HG03175 (cell line): ENCODE results near the gene TMEM239.
"Not testable (repeated sequence)": the region's sequence is repeated elsewhere in the genome, so short reads cannot be mapped to it uniquely, and the experiment has no call there.

ENCODE experiments used
- ATAC-seq: cut with Tn5 transposase; IDR thresholded peaks from one replicate; pipeline ENCODE4 v1.9.1; 2021; ENCODE audit warnings: mild to moderate bottlenecking, moderate library complexity; ENCODE audit not compliant: unreplicated experiment

TMEM239 gene

GRCh38 chr20:2816030-2816582 is at the start of gene TMEM239:
TSS of gene TMEM239 (plus strand) at chr20:2816364. CDS start at chr20:2816555, 191 bp downstream.
- no peak for ATAC-seq

DNA sequence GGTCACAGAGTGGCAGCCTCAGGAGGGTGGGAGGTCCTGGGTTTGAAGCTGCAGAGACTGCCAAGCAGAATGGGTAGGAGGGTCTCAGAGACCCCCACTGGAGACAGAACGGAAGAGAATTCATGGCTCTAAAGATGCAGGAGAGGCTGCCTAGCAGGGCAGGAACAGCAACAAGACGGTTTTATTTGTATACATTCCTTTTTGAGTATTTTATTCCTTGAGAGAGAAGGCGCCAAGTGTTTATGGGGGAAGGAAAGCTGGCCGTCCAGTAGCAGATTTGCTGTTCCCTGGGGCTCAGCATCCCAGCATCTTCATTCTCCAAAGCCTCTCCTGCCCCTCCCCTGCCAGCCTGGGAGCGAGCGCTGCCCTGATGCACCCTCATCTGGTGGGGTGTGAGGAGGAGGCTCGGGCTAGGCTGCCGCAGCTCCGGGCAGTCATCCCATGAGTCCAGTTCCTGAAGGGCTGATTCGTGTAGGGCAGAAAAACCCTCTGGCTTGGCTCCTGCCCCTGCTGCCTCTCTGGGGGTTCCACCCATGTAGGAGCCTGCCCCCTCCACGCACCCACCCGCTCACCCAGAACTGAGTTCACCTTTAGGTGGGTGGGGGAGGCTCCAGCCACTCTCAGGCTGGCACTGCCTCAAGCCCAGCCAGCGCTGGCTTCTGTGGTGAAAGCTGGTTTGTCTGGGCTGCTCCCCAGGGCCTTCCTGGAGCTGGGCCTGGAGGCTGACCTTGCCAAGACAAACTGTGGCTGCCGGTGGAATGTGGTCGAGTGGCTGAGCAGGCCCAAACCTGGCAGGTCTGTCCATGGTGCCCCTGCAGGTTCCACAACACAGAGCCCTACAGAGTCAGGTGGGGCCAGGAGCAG is 48.2 kb upstream of the TMEM239 start:
- ATAC-seq: no peak

- ATAC-seq: no peak
Observed at GRCh38 chr20:2768632-2769015, 47.5 kb upstream of the TMEM239 start.

DNA sequence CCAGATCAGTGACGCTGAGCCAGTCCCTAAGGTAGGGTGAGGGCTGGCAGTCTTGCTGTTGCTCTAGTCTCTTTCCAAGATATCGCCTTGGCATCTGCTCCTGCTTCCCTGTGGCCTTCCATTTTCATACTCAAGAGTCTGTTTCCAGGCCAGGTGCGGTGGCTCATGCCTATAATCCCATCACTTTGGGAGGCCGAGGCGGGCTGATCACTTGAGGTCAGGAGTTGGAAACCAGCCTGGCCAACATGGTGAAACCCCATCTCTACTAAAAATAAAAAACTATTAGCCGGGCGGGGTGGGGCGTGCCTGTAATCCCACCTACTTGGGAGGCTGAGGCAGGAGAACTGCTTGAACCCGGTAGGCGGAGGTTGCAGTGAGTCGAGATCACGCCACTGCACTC is 46.1 kb upstream of the TMEM239 start:
- ATAC-seq: not testable (repeated sequence)

- ATAC-seq: no peak
Observed at GRCh38 chr20:2771631-2772080, 44.5 kb upstream of the TMEM239 start.

- ATAC-seq: no peak
Observed at GRCh38 chr20:2773812-2774211, 42.4 kb upstream of the TMEM239 start.

GRCh38 chr20:2775139-2775538 is 41.0 kb upstream of the TMEM239 start:
- ATAC-seq: no peak

GRCh38 chr20:2778602-2779321 is 37.4 kb upstream of the TMEM239 start:
- ATAC-seq: no peak

DNA sequence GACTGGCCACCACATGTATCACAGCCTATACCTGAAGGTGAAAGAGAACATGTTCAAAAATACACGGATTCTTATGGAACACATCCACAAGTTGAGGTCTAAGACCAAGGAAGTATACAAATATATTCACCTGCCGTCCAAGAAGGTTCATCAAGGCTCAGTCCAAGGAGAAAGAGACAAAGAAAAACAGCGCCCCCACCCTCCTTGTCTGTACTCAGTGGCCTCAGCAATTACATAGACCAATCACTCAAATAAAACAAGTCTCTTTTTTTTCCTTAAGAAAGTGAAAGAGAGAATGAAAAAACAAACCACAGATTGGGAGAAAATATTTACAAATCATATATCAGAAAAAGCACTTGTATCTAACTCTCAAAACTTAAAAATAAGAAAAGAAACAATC is 35.2 kb upstream of the TMEM239 start:
- ATAC-seq: no peak

- ATAC-seq: no peak
Observed at GRCh38 chr20:2783908-2784566, 32.1 kb upstream of the TMEM239 start.

DNA sequence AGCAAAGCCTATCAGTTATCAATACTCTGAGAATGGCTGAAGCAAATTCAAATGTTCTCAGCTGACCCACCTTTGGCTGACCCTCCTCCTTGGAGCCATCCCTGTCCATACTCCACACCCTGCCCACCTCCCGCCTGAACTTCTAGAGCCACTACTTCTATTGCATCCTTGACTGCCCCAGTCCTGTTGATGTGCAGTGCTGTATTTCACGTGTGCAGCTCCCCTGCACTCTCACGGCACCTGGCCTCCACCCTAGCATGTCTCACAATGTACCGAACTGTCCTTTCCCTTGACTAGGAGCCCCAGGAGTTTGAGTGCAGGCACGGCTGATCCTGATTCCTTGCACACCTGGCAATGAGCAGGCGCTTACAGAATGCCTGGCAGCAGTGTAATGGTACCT is 22.7 kb upstream of the TMEM239 start:
- no peak for ATAC-seq

GRCh38 chr20:2794202-2794748 is 21.9 kb upstream of the TMEM239 start:
- ATAC-seq: no peak

- ATAC-seq: no peak
Observed at GRCh38 chr20:2794866-2795447, 21.2 kb upstream of the TMEM239 start.

GRCh38 chr20:2795451-2795850 is 20.7 kb upstream of the TMEM239 start:
- ATAC-seq: no peak

DNA sequence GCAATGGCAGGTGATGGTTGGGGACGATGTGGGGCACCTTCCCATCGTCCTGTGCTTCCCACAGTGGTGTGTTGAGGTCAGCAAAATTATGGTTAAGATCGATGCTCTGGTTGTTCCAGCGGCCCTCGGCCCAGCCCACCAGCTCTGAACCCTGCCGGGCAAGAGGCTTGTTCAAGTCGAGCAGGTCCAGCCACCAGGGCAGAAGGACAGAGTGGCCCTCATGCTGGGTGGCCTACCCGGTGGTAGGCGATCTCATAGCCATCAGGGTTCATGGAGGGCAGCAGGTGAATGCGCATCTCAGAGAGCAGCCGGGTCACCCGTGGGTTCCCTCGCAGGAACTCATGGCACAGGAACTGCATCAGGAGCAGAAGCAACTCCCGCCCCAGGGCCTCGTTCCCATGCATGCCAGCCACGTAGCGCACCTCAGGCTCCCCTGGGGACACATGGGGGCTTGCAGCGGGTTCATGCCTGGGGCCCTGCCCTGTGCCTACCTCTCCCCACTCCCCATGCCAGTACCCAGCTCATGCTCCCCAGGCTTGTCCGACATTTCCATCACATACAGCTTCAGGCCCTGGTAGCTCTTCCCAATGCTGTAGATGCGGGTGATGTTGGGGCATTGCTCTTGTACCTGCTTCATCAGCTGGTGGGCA is 20.0 kb upstream of the TMEM239 start:
- no peak for ATAC-seq

DNA sequence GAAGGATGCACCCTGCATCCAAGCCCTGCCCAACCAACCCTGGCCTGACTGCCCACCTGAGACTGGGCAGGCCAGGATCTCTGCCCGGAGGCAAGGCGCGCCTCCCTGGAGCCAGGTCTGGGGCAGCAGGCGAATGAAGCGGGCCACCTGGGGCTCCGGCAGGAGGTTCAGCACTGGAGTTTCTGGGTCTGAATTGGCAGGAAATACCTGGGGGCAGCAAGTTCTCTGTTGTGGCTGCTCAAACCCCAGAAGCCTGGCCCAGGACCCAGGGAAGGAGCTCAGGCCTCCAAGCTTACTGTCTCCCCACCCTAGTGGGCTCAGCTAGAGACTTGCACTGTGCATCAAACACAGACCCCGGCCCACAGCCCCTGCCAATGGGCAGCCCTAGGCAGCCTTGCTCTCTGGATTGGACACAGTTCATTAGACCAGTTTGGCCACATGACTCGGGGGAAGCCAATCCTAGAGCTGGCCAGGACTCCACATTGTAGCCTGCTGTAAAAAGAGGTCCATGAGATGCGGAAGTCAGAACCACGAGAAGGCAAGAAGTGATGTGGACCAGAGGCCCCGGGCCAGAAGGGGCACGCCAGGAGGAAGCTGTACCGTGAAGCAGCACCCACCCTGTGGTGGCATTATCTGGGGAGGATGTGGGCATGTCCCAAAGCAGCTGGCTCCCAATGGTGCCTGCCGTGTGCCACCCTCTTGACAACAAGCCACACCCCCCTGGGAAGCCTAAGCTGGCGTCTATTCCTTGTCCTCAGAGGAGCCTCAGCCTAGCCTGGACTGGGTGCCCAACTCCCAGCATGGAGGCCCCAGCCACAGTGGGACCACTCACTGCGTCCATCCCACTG is 18.8 kb upstream of the TMEM239 start:
- ATAC-seq: no peak

DNA sequence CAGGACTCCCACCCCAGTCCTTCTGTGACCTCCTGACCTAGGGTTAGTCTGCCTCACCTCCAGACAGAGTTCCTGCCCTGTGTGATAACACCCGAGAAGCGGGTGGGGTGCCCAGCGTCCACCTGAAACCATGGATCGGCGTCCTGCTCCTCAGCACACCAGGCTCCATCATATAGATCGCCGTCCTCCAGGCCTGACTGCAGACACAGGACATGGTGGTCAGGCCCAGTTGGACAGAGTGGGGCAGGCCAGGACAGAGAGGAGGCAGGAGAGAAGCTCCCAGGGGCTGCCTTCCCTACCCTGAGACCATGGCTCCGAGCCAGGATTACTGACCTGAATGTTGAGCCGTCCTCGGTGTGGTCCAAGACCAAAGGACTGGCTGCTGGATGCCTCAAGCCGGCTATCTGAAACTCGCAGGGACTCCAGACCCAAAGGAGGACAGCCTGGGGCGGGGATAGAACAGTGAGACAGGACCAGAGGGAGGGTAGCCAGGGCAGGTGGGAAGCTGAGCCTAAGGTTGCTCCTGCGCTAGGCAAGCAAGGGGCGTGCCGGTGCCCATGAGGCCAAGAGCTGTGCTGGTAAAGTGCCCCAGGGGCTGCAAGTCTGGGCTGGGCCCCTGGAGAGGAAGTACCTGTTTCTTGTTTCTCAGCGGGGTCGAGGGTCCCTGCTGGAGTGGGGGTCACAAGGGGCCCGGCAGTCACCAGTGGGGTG is 17.9 kb upstream of the TMEM239 start:
- ATAC-seq: no peak

- ATAC-seq: no peak
Observed at GRCh38 chr20:2798814-2799213, 17.4 kb upstream of the TMEM239 start.

DNA sequence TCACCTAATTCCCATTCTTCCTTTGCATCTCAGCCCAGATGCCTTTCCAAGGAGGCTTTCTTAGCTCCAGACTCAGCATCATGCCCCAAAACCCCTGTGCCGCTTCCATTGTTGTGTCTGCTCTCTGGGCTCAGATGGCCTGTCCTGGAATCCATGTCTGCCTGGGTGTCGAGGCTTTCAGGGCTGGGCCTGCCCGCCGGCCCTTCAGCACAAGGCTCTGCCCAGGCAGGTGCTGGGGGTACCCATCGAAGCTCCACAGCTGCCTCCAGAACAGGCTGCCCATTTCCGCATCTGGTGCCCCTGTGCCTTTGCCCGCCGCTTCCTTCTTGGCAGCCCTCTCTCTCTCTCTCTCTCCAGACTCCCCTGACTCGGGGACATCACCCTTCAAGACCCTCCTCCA is 16.9 kb upstream of the TMEM239 start:
- no peak for ATAC-seq
